ENCODE measurements around the gene ANKS3.

The ANKS3 gene, protein sequence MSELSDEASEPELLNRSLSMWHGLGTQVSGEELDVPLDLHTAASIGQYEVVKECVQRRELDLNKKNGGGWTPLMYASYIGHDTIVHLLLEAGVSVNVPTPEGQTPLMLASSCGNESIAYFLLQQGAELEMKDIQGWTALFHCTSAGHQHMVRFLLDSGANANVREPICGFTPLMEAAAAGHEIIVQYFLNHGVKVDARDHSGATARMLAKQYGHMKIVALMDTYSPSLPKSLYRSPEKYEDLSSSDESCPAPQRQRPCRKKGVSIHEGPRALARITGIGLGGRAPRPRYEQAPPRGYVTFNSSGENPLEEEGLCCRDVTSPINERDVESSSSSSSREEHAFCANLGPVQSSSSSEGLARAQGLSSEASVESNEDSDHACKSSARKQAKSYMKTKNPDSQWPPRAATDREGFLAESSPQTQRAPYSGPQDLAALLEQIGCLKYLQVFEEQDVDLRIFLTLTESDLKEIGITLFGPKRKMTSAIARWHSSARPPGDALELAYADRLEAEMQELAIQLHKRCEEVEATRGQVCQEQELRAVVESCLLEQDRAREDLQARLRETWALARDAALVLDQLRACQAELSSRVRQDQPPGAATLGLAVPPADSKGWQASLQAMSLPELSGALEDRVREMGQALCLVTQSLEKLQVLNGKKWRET

DNA sequence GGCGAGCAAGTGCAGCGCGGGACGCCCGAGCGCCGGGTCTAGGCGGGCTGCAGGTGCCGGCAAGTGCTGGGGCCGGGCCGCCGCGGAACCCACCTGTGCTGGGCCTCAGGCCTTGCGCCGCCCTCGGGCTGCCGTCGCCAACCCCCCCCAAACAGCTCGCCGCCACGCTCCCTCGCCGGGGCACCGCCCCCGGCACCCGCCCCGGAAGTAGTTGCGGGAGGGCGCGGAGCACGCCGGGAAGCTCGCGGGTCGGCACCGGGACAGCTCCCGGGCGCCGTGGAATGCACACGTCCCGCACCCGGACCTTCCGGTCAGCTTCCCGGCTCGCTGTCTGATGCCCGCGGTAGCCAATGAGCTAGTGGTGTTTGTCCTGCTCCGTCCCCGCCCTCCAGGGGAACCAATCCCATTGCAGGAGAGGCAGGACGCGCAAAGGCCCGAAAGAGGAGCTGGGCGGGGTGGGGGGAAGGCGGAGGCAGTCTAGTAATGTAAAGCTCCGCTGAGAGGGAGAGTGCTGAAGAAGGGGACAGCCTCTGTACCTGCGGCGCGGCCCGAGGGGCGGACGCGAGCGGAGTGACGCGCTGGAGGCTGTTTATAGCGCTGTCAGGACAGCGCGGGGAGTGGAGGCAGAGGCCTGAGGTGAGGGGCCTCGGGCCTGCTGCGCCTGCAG, at the start of gene ANKS3, which contains the start of gene DNAAF8:
Gene ANKS3, minus strand, starts transcription at position 209 of the 667 bp plus-strand sequence. CDS start 4,122 bp downstream, outside the sequence.
Gene DNAAF8, plus strand, starts transcription at position 475 of the 667 bp plus-strand sequence. CDS start 1,978 bp downstream, outside the sequence.
- peaks cover 6 to 15% of the 10 kb centered on the region in 2 donors for H3K36me3 ChIP-seq (ENCODE audit: control insufficient read depth in 1 of 2, insufficient read depth in 2 of 2, low read length in 2 of 2)
- H3K9me3 ChIP-seq (ENCODE audit: control insufficient read depth in 1 of 2, low read length in 2 of 2) = no peaks in the 10 kb centered on the region
- peak within 1 kb of the TSS; percentile 70 to 83 for H3K9ac ChIP-seq (ENCODE audit: low read depth in 1 of 2, low read length in 2 of 2)
- peak within 1 kb of the TSS; percentile 94 to 95 for H3K4me3 ChIP-seq (ENCODE audit: low read depth in 1 of 2, low read length in 2 of 2)
- peak within 1 kb of the TSS; percentile 68 for H3K27ac ChIP-seq (ENCODE audit: low read depth, low read length)
- no peaks in the 10 kb centered on the region for H3K27me3 ChIP-seq (ENCODE audit: control insufficient read depth in 1 of 2, insufficient read depth in 2 of 2, low read length in 2 of 2)
- peaks cover 5 to 13% of the 10 kb centered on the region in 2 donors for H3K4me1 ChIP-seq (ENCODE audit: control insufficient read depth in 1 of 2, insufficient read depth in 2 of 2, low read length in 2 of 2)

DNA sequence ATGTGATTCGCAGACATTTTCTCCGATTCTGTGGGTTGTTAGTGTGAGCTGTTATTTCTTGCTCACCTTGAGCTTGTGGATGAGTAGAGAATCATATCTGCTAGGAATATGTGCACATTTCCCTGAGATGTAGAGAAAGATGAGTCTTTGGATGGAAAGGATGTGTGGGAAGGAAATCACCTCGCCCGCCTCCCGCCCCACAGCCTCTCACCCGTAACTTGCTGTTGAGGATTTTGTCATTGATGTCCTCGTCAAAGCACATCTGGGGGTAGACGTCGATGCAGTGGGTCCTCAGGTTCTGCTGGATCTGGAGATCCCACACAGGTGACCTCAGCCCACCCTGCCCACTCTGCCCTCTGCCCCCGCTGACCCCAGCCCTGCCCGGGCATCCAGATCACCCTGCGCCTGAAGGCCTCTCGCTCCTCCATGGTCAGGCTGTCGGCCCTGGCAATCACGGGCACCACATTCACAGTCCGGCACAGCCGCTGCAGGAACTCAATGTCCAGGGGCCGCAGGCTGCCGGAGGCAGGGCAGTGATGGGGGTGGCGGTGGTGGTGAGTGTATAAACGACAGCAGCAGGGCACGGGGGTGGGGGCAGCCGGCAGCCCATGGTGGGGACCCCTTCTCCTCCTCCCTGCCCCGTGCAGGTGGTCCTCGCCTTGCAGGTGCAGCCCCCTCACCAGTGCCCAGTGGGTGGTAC, 49.3 kb upstream of the ANKS3 start:
- Histone ChIP-seq H3K27me3 (ENCODE audit: control insufficient read depth in 1 of 2, insufficient read depth in 2 of 2, low read length in 2 of 2) (no peaks in the 10 kb centered on the region), H3K4me1 (ENCODE audit: control insufficient read depth in 1 of 2, insufficient read depth in 2 of 2, low read length in 2 of 2) (peaks cover 4 to 7% of the 10 kb centered on the region in 2 donors), H3K36me3 (ENCODE audit: control insufficient read depth in 1 of 2, insufficient read depth in 2 of 2, low read length in 2 of 2) (no peaks in the 10 kb centered on the region), H3K4me3 (ENCODE audit: low read depth in 1 of 2, low read length in 2 of 2) (no peak overlapping the region), H3K9ac (ENCODE audit: low read depth in 1 of 2, low read length in 2 of 2) (no peak overlapping the region), H3K27ac (ENCODE audit: low read depth, low read length) (no peak overlapping the region), H3K9me3 (ENCODE audit: control insufficient read depth in 1 of 2, low read length in 2 of 2) (no peaks in the 10 kb centered on the region)

DNA sequence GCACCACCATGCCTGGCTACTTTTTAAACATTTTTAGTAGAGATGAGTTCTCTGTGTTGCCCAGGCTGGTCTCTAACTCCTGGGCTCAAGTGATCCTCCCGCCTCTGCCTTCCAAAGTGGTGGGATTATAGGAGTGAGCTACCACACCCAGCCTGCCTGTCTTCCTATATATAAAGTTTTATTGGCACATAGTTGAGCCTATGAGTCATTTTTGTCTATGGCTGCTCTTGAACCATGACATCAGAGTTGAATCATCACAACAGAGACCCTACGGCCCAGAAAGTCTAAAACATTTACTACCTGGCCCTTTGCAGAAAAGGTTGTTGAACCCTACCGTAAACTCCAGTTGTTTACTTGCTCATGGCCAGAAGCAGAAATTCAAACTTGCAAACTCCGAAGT, 46.2 kb upstream of the ANKS3 start:
- Histone ChIP-seq H3K27me3 (ENCODE audit: control insufficient read depth in 1 of 2, insufficient read depth in 2 of 2, low read length in 2 of 2) (no peaks in the 10 kb centered on the region), H3K27ac (ENCODE audit: low read depth, low read length) (no peak overlapping the region), H3K4me3 (ENCODE audit: low read depth in 1 of 2, low read length in 2 of 2) (no peak overlapping the region), H3K9me3 (ENCODE audit: control insufficient read depth in 1 of 2, low read length in 2 of 2) (no peaks in the 10 kb centered on the region), H3K9ac (ENCODE audit: low read depth in 1 of 2, low read length in 2 of 2) (no peak overlapping the region), H3K36me3 (ENCODE audit: control insufficient read depth in 1 of 2, insufficient read depth in 2 of 2, low read length in 2 of 2) (no peaks in the 10 kb centered on the region), H3K4me1 (ENCODE audit: control insufficient read depth in 1 of 2, insufficient read depth in 2 of 2, low read length in 2 of 2) (no peaks in the 10 kb centered on the region)

DNA sequence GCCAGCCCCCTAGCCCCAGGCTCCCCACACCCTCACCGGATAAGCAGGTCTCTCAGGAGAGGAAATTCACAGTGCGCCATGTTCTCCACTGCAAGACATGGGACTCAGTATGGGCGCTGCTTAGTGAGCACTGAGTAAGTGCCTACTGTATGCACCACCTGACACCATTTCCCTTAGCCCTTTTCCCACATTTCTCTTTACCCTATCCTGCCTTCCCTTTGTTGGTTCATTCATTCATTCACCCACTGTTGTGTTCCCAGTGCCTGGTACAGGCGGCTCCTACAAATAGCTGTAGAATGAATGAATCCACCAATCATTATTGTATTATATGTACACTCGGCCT, 44.0 kb upstream of the ANKS3 start:
- Histone ChIP-seq H3K9ac (ENCODE audit: low read depth in 1 of 2, low read length in 2 of 2) (no peak overlapping the region), H3K4me1 (ENCODE audit: control insufficient read depth in 1 of 2, insufficient read depth in 2 of 2, low read length in 2 of 2) (no peaks in the 10 kb centered on the region), H3K9me3 (ENCODE audit: control insufficient read depth in 1 of 2, low read length in 2 of 2) (no peaks in the 10 kb centered on the region), H3K27me3 (ENCODE audit: control insufficient read depth in 1 of 2, insufficient read depth in 2 of 2, low read length in 2 of 2) (no peaks in the 10 kb centered on the region), H3K36me3 (ENCODE audit: control insufficient read depth in 1 of 2, insufficient read depth in 2 of 2, low read length in 2 of 2) (no peaks in the 10 kb centered on the region), H3K4me3 (ENCODE audit: low read depth in 1 of 2, low read length in 2 of 2) (no peak overlapping the region), H3K27ac (ENCODE audit: low read depth, low read length) (no peak overlapping the region)

DNA sequence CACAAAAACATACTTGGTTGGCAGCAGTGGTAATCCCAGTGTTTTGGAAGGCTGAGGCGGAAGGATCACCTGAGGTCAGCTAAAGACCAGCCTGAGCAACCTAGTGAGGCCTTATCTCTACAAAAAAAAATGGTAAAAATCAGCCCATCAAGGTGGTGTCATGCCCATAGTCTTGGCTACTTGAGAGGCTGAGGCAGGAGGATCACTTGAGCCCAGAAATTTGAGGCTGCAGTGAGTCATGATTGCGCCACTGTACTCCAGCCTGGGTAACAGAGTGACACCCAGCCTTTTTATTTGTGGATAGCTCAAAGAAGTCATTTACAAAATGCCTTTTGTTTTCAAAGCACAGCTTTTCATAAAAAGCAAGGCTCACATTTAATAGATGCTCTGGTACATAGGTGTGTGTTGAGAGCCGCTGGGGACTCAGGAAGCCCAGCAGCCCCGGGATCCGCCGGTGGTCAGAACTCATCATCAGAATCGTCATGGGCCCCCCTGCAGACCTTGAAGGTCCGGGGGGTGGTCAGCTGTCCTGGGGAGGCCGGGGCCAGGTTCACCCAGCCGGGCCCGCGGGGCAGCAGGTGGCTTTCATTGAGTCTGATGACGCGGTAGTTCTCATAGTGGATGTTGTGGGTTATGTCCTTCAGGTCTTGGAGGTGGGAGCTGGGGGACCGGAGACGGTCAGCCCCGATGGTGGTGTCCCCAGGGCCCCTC, 43.4 kb upstream of the ANKS3 start:
- H3K27me3 ChIP-seq (ENCODE audit: control insufficient read depth in 1 of 2, insufficient read depth in 2 of 2, low read length in 2 of 2) = no peaks in the 10 kb centered on the region
- no peaks in the 10 kb centered on the region for H3K36me3 ChIP-seq (ENCODE audit: control insufficient read depth in 1 of 2, insufficient read depth in 2 of 2, low read length in 2 of 2)
- no peaks in the 10 kb centered on the region for H3K4me1 ChIP-seq (ENCODE audit: control insufficient read depth in 1 of 2, insufficient read depth in 2 of 2, low read length in 2 of 2)
- no peak overlapping the region for H3K4me3 ChIP-seq (ENCODE audit: low read depth in 1 of 2, low read length in 2 of 2)
- H3K27ac ChIP-seq (ENCODE audit: low read depth, low read length) = no peak overlapping the region
- H3K9ac ChIP-seq (ENCODE audit: low read depth in 1 of 2, low read length in 2 of 2) = no peak overlapping the region
- no peaks in the 10 kb centered on the region for H3K9me3 ChIP-seq (ENCODE audit: control insufficient read depth in 1 of 2, low read length in 2 of 2)

DNA sequence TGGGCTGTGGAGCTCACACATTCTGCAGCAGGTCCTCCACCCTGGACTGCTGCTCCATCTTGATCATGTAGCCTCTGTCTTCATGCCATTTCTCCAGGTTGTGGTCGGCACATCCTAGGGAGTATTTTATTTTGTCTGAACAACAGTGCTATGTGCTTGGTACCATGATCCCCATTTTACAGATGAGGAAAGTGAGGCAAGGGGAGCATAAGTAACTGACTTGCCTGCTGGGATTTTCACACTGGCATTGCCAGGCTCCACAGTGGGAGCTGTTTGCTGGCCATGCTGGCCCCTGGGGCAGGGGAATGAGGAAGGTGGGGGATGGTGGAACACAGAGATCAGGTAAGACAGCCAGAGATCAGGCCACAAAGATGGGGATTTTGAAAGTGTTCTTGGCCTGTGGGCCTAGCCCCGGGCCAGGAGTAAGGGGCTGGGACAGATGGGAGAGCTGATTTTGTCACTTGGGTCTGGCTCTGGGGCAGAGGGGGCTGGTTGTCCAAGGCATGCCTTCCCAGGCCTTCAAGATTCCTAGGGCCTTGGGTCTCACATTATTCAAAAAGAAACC, 42.2 kb upstream of the ANKS3 start:
- Histone ChIP-seq H3K4me1 (ENCODE audit: control insufficient read depth in 1 of 2, insufficient read depth in 2 of 2, low read length in 2 of 2) (no peaks in the 10 kb centered on the region), H3K27me3 (ENCODE audit: control insufficient read depth in 1 of 2, insufficient read depth in 2 of 2, low read length in 2 of 2) (no peaks in the 10 kb centered on the region)

DNA sequence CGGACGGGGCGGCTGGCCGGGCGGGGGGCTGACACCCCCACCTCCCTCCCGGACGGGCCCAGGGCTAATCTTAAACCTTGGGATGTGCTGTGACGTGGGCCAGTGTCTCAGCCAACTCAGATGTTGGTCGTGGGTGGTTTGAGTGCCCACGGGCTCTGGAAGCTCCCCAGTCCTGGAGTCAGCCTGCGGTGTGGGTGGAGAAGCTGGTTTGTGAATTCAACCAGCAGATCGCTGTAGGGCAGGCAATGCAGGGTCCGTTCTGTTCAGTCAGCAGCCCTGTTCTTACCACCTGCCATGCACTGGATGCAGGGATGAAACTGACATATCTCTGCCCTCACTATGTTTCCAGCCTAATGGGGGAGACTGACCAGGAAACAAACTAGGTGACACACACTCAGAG, 40.9 kb upstream of the ANKS3 start:
- H3K27me3 ChIP-seq (ENCODE audit: control insufficient read depth in 1 of 2, insufficient read depth in 2 of 2, low read length in 2 of 2) = no peaks in the 10 kb centered on the region
- no peaks in the 10 kb centered on the region for H3K36me3 ChIP-seq (ENCODE audit: control insufficient read depth in 1 of 2, insufficient read depth in 2 of 2, low read length in 2 of 2)
- H3K9ac ChIP-seq (ENCODE audit: low read depth in 1 of 2, low read length in 2 of 2) = no peak overlapping the region
- H3K27ac ChIP-seq (ENCODE audit: low read depth, low read length) = no peak overlapping the region
- no peak overlapping the region for H3K4me3 ChIP-seq (ENCODE audit: low read depth in 1 of 2, low read length in 2 of 2)
- no peaks in the 10 kb centered on the region for H3K9me3 ChIP-seq (ENCODE audit: control insufficient read depth in 1 of 2, low read length in 2 of 2)
- H3K4me1 ChIP-seq (ENCODE audit: control insufficient read depth in 1 of 2, insufficient read depth in 2 of 2, low read length in 2 of 2) = no peaks in the 10 kb centered on the region

More for the DNA sequence above, 42.2 kb upstream of the ANKS3 start:
- H3K36me3 ChIP-seq (ENCODE audit: control insufficient read depth in 1 of 2, insufficient read depth in 2 of 2, low read length in 2 of 2) = no peaks in the 10 kb centered on the region
- no peak overlapping the region for H3K27ac ChIP-seq (ENCODE audit: low read depth, low read length)
- H3K9me3 ChIP-seq (ENCODE audit: control insufficient read depth in 1 of 2, low read length in 2 of 2) = no peaks in the 10 kb centered on the region
- H3K9ac ChIP-seq (ENCODE audit: low read depth in 1 of 2, low read length in 2 of 2) = no peak overlapping the region
- H3K4me3 ChIP-seq (ENCODE audit: low read depth in 1 of 2, low read length in 2 of 2) = no peak overlapping the region

DNA sequence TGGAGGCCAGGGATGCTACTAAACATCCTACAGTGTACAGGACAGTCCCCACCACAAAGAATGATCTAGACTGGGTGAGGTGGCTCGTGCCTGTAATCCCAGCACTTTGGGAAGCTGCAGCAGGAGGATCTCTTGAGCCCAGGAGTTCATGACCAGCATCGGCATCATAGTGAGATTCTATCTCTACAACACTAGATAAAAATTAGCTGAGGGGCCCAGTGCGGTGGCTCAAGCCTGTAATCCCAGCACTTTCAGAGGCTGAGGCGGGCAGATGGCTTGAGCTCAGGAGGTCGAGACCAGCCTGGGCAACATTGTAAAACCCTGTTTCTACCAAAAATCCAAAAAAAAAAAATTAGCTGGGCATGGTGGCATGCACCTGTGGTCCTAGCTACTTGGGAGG, 38.3 kb upstream of the ANKS3 start:
- Histone ChIP-seq H3K4me1 (ENCODE audit: control insufficient read depth in 1 of 2, insufficient read depth in 2 of 2, low read length in 2 of 2) (peaks cover 10 to 17% of the 10 kb centered on the region in 2 donors), H3K27ac (ENCODE audit: low read depth, low read length) (no peak overlapping the region), H3K27me3 (ENCODE audit: control insufficient read depth in 1 of 2, insufficient read depth in 2 of 2, low read length in 2 of 2) (no peaks in the 10 kb centered on the region), H3K36me3 (ENCODE audit: control insufficient read depth in 1 of 2, insufficient read depth in 2 of 2, low read length in 2 of 2) (no peaks in the 10 kb centered on the region), H3K9ac (ENCODE audit: low read depth in 1 of 2, low read length in 2 of 2) (no peak overlapping the region), H3K4me3 (ENCODE audit: low read depth in 1 of 2, low read length in 2 of 2) (no peak overlapping the region), H3K9me3 (ENCODE audit: control insufficient read depth in 1 of 2, low read length in 2 of 2) (no peaks in the 10 kb centered on the region)

DNA sequence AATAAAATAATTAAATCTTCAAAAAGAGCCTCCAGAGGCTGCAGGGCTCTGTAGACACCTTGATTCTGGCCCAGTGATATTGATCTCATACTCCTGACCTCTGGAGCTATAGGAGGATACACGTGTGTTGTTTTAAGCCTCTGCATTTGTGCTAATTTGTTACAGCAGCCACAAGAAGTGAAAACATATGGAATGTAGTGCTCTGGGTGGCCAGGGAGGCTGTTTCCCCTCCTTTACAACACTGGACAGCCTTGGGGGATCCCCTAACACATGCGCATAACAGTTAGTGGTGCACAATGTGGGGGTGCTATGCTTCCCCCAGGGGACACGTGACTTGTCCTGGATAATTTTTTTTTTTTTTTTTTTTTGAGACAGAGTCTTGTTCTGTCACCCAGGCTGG, 37.6 kb upstream of the ANKS3 start:
- Histone ChIP-seq H3K27ac (ENCODE audit: low read depth, low read length) (no peak overlapping the region), H3K4me1 (ENCODE audit: control insufficient read depth in 1 of 2, insufficient read depth in 2 of 2, low read length in 2 of 2) (peaks cover 10 to 17% of the 10 kb centered on the region in 2 donors), H3K9me3 (ENCODE audit: control insufficient read depth in 1 of 2, low read length in 2 of 2) (no peaks in the 10 kb centered on the region), H3K36me3 (ENCODE audit: control insufficient read depth in 1 of 2, insufficient read depth in 2 of 2, low read length in 2 of 2) (no peaks in the 10 kb centered on the region), H3K9ac (ENCODE audit: low read depth in 1 of 2, low read length in 2 of 2) (no peak overlapping the region), H3K27me3 (ENCODE audit: control insufficient read depth in 1 of 2, insufficient read depth in 2 of 2, low read length in 2 of 2) (no peaks in the 10 kb centered on the region), H3K4me3 (ENCODE audit: low read depth in 1 of 2, low read length in 2 of 2) (no peak overlapping the region)

Measured in duodenal mucosa (tissue), 2 donors.